Skeletal muscle satellite cell (primary cell): ENCODE results near the gene RPL22.
A peak's percentile ranks its signal among the peaks of the same experiment; 100 is the strongest.

ENCODE experiments used
- H3K27me3 ChIP-seq: 2 replicates; pipeline ENCODE4 v1.7.0; 2013; ENCODE audit warnings: low read length; ENCODE audit not compliant: control insufficient read depth, insufficient read depth
- H3K36me3 ChIP-seq: 2 replicates; pipeline ENCODE4 v1.7.0; 2013; ENCODE audit warnings: mild to moderate bottlenecking, control low read depth, low read length; ENCODE audit not compliant: insufficient read depth
- H3K4me1 ChIP-seq: 2 replicates; pipeline ENCODE4 v1.7.0; 2013; ENCODE audit warnings: low read length; ENCODE audit not compliant: control insufficient read depth, insufficient read depth
- H3K4me2 ChIP-seq: 2 replicates; pipeline ENCODE4 v1.7.0; 2013; ENCODE audit warnings: mild to moderate bottlenecking, low read length
- H3K4me3 ChIP-seq: 2 replicates; pipeline ENCODE4 v1.7.0; 2013; ENCODE audit warnings: low read length
- H3K9ac ChIP-seq: 2 replicates; pipeline ENCODE4 v1.7.0; 2013; ENCODE audit warnings: mild to moderate bottlenecking, low read depth, low read length, moderate library complexity
- H3K9me3 ChIP-seq: replicated peaks from 2 replicates; pipeline ENCODE4 v1.7.0; 2013; ENCODE audit warnings: mild to moderate bottlenecking, control low read depth, low read length

RPL22 gene

DNA sequence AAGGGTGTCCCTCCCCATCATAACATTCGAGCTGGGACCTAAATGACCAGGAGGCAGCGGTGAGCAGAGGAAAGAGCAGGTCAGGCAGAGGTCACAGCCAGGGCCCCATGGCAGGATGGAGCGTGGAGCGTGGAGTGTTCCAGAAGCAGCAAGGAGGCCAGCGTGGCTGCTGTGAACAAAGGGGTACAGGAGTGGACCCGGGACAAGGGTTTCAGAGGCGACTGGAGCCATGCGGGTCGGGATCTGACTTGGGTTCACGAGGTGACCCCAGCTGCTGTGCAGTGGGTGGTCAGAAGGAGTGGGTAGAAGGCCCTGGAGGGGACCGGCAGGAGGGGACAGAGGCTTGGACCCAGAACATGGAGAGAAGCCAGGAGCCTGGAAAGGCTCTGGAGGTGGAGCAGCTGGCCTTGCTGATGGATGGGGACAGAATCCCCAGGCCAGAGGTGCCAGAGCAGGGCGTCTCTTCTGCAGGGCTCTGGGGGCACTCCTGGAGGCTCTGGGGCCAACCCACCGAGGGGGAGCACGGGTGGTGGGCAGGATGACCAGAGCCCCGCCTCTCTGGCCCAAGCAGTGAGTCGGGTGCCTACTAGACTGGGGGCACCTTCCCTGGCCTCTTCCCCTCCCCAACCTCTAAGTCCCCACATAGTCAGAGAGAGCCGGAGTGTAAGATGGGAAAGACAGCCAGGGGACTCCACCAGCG is 21.6 kb downstream of the RPL22 start:
- no peaks in the 10 kb centered on the region for H3K36me3 ChIP-seq
- peaks cover 50% of the 10 kb centered on the region for H3K27me3 ChIP-seq
- H3K9me3 ChIP-seq = no peaks in the 10 kb centered on the region
- no peak overlapping the region for H3K4me2 ChIP-seq
- H3K4me1 ChIP-seq = peaks cover 6% of the 10 kb centered on the region
- no peak overlapping the region for H3K9ac ChIP-seq
- no peak overlapping the region for H3K4me3 ChIP-seq

DNA sequence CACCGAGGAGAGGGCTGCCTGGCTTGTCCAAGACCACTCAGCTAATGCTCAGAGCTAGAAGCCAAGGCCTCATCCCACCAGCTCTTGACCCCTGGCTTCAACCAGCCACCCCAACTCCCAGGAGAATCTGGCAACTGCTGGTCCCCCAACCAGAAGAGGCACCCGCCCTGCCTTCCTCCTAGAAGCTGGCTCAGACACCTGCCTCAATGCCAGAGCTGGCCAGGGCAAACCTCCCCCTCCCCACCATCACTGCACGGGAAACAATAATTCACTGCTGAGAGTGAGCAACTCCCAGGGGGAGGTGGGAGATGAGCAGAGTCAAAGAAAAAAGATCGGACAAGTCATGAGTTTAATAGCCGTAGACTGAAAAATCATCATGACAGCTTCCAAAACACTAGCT is 22.6 kb downstream of the RPL22 start:
- Histone ChIP-seq H3K4me3 (no peak overlapping the region), H3K9ac (no peak overlapping the region), H3K27me3 (peaks cover 50% of the 10 kb centered on the region), H3K36me3 (no peaks in the 10 kb centered on the region), H3K4me1 (peaks cover 6% of the 10 kb centered on the region), H3K4me2 (no peak overlapping the region), H3K9me3 (no peaks in the 10 kb centered on the region)

DNA sequence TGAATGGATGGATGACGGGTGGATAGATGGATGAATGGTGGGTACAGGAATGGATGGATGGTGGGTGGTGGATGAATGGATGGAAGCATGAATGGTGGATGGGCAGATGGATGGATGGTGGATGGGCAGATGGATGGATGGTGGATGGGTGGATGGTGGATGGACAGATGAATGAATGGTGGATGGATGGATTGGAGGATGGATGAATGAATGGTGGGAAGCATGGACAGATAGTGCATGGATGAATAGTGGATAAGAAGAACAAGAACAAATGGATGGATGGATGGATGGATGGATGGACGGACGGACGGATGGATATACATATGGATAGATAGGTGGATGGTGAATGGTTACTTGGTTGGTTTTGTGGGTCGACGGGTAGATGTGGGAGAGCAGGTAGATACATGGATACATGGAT is 24.0 kb downstream of the RPL22 start:
- Histone ChIP-seq H3K4me2 (no peak overlapping the region), H3K4me3 (no peak overlapping the region), H3K9me3 (no peaks in the 10 kb centered on the region), H3K27me3 (peaks cover 50% of the 10 kb centered on the region), H3K36me3 (no peaks in the 10 kb centered on the region), H3K9ac (no peak overlapping the region), H3K4me1 (peaks cover 17% of the 10 kb centered on the region)

DNA sequence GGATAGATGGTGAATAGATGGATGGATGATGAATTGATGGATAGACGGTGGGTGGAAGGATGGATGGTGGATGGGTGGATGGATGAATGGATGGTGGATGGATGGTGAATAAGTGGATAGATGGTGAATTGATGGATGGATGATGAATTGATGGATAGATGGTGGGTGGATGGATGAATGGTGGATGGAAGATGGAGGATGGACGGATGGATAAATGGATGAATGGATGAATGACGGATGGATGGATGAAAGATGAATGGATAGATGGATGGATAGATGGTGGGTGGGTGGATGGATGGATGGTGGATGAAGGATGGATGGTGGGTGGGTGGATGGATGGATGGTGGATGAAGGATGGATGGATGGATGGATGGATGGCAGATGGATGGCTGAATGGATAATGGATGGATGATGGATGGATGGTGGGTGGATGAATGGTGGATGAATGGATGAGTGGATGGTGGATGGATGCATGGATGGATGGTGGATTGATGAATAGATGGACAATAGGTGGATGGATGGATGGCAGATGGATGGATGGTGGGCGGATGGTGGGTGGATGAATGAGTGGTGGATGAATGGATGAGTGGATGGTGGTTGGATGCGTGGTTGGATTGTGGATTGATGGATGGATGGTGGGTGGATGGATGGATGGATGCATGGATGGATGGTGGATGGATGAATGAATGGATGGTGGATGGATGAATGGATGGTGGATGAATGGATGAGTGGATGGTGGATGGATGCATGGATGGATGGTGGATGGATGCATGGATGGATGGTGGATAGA is 24.6 kb downstream of the RPL22 start:
- no peaks in the 10 kb centered on the region for H3K9me3 ChIP-seq
- no peak overlapping the region for H3K4me2 ChIP-seq
- peaks cover 17% of the 10 kb centered on the region for H3K4me1 ChIP-seq
- H3K36me3 ChIP-seq = no peaks in the 10 kb centered on the region
- no peak overlapping the region for H3K4me3 ChIP-seq
- H3K9ac ChIP-seq = no peak overlapping the region
- peaks cover 50% of the 10 kb centered on the region for H3K27me3 ChIP-seq

DNA sequence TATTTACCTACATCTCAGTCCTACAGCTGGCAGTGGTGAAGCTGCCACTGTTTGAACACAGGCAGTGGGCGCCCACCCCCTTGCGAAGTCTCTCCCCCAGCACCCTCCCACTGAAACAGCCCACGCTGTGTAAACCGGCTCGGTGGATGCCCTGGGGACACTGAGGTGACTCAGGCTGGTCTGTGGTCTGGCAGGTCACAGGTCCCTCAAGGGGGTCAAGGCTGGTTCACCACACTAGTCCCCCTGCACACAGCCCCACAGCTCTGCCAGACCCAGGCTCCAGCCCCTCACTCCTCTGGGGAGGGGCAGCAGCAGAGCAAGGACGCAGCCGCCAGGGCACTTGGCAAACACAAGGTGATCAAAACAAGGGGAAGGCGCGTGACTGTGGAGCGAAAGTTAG is 26.8 kb downstream of the RPL22 start:
- Histone ChIP-seq H3K36me3 (no peaks in the 10 kb centered on the region), H3K9ac (no peak overlapping the region), H3K4me1 (peaks cover 11% of the 10 kb centered on the region), H3K27me3 (peaks cover 43% of the 10 kb centered on the region), H3K4me2 (no peak overlapping the region), H3K9me3 (no peaks in the 10 kb centered on the region), H3K4me3 (no peak overlapping the region)

DNA sequence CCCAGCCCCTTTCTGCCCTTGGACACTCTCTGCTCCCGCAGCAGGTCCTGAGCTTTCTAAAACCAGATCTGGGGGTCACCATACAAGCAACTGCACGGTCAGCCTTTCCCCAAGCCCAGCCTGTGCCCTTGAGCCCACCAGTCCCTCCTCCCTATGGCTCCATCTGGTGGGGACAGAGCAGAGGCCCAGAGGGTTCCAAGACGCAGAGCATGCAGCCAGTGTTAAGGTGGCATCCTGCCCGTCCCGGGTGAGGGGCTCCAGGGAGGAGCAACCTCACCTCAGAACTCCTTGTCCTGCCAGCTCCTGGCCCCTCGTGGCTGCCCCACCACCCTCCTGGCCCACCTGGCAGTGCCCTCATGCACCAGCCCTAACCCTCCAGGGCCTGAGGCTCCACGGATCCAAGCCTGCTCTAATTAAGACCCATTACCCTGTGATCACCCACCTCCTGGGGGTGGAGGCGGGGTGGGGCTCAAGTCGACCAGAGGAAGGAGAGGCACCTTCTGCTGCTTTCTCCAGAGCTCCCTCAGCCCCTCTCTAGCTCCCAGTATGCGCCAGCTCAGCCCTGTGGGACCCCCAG is 27.8 kb downstream of the RPL22 start:
- H3K4me2 ChIP-seq = no peak overlapping the region
- H3K9me3 ChIP-seq = no peaks in the 10 kb centered on the region
- H3K27me3 ChIP-seq = peaks cover 43% of the 10 kb centered on the region
- H3K36me3 ChIP-seq = no peaks in the 10 kb centered on the region
- H3K4me3 ChIP-seq = no peak overlapping the region
- peaks cover 11% of the 10 kb centered on the region for H3K4me1 ChIP-seq
- no peak overlapping the region for H3K9ac ChIP-seq

DNA sequence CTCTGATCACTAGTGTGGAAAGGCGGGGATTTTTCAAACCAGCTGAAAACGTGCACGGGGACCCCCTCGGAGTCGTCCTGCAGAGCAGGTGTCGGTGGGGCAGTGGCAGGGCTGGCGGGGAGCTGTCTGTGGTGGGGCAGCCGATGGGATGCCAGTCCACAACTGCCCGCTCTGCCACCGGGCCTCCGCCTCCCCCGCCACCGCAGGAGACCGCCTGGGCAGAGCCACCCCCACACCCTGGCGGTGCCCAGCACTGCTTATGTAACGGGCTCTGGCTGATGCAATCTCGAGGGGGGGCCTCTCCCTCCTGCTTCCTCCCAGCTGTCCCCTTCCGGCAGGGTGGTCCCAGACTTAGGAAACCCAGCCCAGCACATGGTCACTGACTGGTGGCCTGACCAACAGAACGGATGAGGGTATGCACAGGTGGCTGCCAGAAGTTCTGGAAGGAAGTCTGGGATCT is 28.6 kb downstream of the RPL22 start:
- Histone ChIP-seq H3K36me3 (no peaks in the 10 kb centered on the region), H3K9ac (no peak overlapping the region), H3K9me3 (no peaks in the 10 kb centered on the region), H3K4me3 (no peak overlapping the region), H3K27me3 (peaks cover 43% of the 10 kb centered on the region), H3K4me2 (peak overlapping the region; percentile 7), H3K4me1 (peaks cover 11% of the 10 kb centered on the region)

DNA sequence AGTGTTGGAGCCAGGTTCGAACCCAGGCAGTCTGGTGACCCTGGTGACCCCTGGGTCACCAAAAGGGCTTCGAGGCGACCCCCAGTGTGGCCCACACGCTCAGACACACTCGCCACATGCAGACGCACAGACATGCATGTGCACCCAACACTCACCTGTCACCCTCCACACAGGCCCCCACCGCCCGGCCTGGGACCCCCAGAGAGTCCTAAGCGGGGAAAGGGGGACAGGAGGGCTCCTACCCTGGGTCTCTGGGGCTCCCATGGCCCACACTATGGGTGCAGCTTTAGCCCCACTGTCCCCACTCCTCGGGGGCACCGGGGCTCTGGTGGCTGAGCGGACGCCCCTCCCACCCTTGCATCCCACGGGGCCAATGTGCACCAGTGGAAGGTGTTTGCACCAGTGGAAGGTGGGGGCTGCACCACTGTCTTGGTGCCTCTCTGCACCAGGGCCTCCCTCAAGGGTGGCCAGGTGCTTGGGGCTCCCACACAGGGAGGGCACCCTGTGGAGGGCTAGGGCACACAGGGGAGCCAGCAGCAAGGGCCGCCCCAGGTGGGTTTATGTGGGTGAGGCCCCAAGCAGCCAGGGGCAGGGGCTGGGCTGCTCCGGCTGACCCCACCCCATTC is 29.2 kb downstream of the RPL22 start:
- Histone ChIP-seq H3K4me2 (no peak overlapping the region), H3K27me3 (peaks cover 45% of the 10 kb centered on the region), H3K9ac (no peak overlapping the region), H3K36me3 (no peaks in the 10 kb centered on the region), H3K4me3 (no peak overlapping the region), H3K9me3 (no peaks in the 10 kb centered on the region), H3K4me1 (peaks cover 11% of the 10 kb centered on the region)

DNA sequence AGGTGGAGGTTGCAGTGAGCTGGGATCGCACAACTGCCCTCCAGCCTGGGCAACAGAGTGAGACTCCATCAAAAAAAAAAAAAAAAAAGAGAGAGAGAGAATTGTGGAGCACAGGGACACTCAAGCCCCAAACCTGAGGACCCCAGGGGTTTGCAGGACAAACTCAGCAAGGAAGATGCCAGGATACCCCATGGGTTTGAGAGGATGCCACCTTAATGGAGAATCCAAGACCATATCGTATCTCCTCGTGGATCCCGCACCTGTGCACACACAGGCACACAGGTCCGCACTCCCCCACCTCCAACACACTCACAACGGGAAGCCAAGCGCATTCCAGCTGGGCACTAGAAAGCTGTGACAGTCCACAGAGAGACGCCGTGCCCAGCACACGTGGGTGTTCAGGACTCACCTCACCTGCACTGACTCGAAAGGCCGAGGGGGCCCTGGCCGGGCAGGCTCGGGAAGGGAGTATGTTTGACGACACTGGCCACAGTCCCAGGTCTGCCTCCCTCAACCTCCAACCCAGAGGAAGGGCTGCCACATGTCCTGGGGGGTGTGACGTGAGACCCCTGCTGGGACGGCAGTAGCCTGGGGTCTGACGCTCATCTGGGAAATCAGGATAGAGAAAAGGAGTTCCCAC is 30.3 kb downstream of the RPL22 start:
- Histone ChIP-seq H3K4me2 (no peak overlapping the region), H3K36me3 (no peaks in the 10 kb centered on the region), H3K4me3 (no peak overlapping the region), H3K4me1 (peaks cover 11% of the 10 kb centered on the region), H3K27me3 (peaks cover 50% of the 10 kb centered on the region), H3K9ac (no peak overlapping the region), H3K9me3 (no peaks in the 10 kb centered on the region)

DNA sequence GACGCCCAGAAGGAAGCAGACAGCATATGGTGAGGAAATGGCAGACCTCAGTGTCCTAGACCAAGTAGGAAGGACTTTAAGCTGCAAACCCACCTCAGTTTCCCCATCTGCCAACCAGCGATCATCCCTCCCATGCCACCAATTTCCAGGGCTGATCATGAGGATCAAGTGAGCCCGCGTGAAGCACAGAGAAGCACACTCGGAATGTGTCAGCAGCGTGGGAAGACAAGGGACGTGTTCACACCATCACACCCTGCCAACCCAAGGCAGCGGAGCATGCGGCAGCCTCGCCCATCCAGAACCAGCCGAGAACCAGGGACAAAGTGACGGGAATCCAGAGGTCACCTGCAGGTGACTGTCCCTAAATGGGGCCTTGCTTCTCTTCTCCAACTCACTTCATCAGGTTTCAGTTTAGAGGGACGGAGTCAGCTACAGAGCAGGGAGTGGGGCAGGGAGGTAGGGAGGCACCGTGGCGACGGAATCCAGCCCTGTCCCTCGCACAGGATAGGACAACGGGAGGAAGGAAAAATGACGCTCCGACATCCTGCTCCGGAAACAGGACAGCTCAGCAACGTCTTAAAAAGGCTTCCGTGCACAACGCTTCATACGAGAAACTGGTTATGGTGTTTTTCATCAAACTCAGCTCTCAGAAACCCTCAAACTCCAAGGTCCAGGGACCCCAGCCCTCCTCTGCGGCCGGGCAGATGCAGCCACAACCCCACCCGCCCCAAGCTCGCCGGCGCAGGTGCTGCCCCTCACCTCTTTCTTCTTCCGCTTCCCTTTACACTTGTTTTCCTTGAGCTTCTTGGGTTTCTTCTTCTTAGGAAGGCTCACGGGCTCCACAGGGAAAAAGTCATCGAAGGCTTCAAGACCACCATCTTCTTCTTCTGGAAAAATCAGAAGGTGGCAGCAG is 31.7 kb downstream of the RPL22 start:
- Histone ChIP-seq H3K9ac (no peak overlapping the region), H3K27me3 (peaks cover 62% of the 10 kb centered on the region), H3K4me3 (no peak overlapping the region), H3K9me3 (no peaks in the 10 kb centered on the region), H3K4me2 (no peak overlapping the region), H3K36me3 (no peaks in the 10 kb centered on the region), H3K4me1 (peaks cover 11% of the 10 kb centered on the region)
